Right atrium auricular region (tissue), 2 donors: ENCODE data around the gene PROSER2. TPM values are rescaled to one million over a fixed set of nuclear protein-coding genes. Genes with fewer than 3 reads are reported as not detected.

Experiments used
- DNase-seq: peaks from one replicate; pipeline ENCODE4 v3.0.0-alpha.2; 2019; ENCODE audit warnings: low spot score
- H3K27ac ChIP-seq, 2 donors: fragments of 200-600 bp; sonication (generic); 1 replicate in 1 of 2; 2 replicates in 1 of 2; pipeline ENCODE4 v1.5.1; 2016 to 2019
- H3K27me3 ChIP-seq, 2 donors: fragments of 200-600 bp; sonication (generic); one replicate each; pipeline versions ENCODE4 v1.5.1 to v1.6.0; 2017 to 2019
- H3K36me3 ChIP-seq: fragments of 200-600 bp; sonication (generic); one replicate; pipeline ENCODE4 v1.5.1; 2016
- H3K4me1 ChIP-seq, 2 donors: fragments of 200-600 bp; sonication (generic); one replicate each; pipeline versions ENCODE4 v1.5.1 to v1.6.0; 2017 to 2019
- H3K4me3 ChIP-seq, 2 donors: fragments of 200-600 bp; sonication (generic); 1 replicate in 1 of 2; 2 replicates in 1 of 2; pipeline ENCODE4 v1.5.1; 2017 to 2019; ENCODE audit warnings: mild to moderate bottlenecking in 1 of 2, moderate library complexity in 1 of 2
- H3K9me3 ChIP-seq, 2 donors: fragments of 200-600 bp; sonication (generic); one replicate each; pipeline ENCODE4 v1.5.1; 2019
- CTCF ChIP-seq, 2 donors: fragments of 200-600 bp; sonication (generic); IDR thresholded peaks; one replicate each; pipeline ENCODE4 v1.5.1; 2019; ENCODE audit warnings: antibody characterized with exemption in 2 of 2
- total RNA-seq, 2 donors: library from RNA; depleted of rRNA; stranded (reverse); fragments of >200 nt; gene quantifications; one replicate each; pipeline ENCODE4 v1.1.0, GENCODE V29; 2016

Gene PROSER2
- total RNA-seq, 2 donors from 2014 or later, result 1.3 to 3.1 TPM

- Histone ChIP-seq H3K4me3 (no peak overlapping the region), H3K27me3 (no peaks in the 10 kb centered on the region), H3K27ac (no peak overlapping the region), H3K36me3 (no peaks in the 10 kb centered on the region), H3K4me1 (no peaks in the 10 kb centered on the region), H3K9me3 (no peaks in the 10 kb centered on the region)
- TF ChIP-seq CTCF (IDR thresholded peaks at IDR 0.05), result no peak
- DNase-seq, result no peak
Measured at GRCh38 chr10:11898033-11898371, 74.8 kb downstream of the PROSER2 start.

- H3K9me3 ChIP-seq, result no peaks in the 10 kb centered on the region
- H3K4me1 ChIP-seq, result no peaks in the 10 kb centered on the region
- no peak for DNase-seq
- no peak overlapping the region for H3K4me3 ChIP-seq
- H3K27me3 ChIP-seq, result no peaks in the 10 kb centered on the region
- H3K27ac ChIP-seq, result no peak overlapping the region
- TF ChIP-seq CTCF (IDR thresholded peaks at IDR 0.05), result no peak
- H3K36me3 ChIP-seq, result no peaks in the 10 kb centered on the region
Measured at GRCh38 chr10:11898372-11899066, 75.4 kb downstream of the PROSER2 start.

GRCh38 chr10:11899067-11899876 is 76.1 kb downstream of the PROSER2 start:
- no peaks in the 10 kb centered on the region for H3K27me3 ChIP-seq
- no peak for TF ChIP-seq CTCF (IDR thresholded peaks at IDR 0.05)
- DNase-seq, result no peak

GRCh38 chr10:11901036-11901301 is 77.8 kb downstream of the PROSER2 start:
- Histone ChIP-seq H3K4me1 (no peaks in the 10 kb centered on the region), H3K9me3 (no peaks in the 10 kb centered on the region), H3K36me3 (no peaks in the 10 kb centered on the region), H3K4me3 (no peak overlapping the region), H3K27me3 (no peaks in the 10 kb centered on the region), H3K27ac (no peak overlapping the region)
- TF ChIP-seq CTCF (IDR thresholded peaks at IDR 0.05), result no peak
- no peak for DNase-seq

More at GRCh38 chr10:11899067-11899876, 76.1 kb downstream of the PROSER2 start:
- H3K4me1 ChIP-seq, result no peaks in the 10 kb centered on the region
- no peak overlapping the region for H3K4me3 ChIP-seq
- no peaks in the 10 kb centered on the region for H3K9me3 ChIP-seq
- no peak overlapping the region for H3K27ac ChIP-seq
- H3K36me3 ChIP-seq, result no peaks in the 10 kb centered on the region

- TF ChIP-seq CTCF (IDR thresholded peaks at IDR 0.05), result no peak
- H3K4me3 ChIP-seq, result no peak overlapping the region
Measured at GRCh38 chr10:11901454-11901832, 78.3 kb downstream of the PROSER2 start.

More at GRCh38 chr10:11901454-11901832, 78.3 kb downstream of the PROSER2 start:
- Histone ChIP-seq H3K9me3 (no peaks in the 10 kb centered on the region), H3K36me3 (no peaks in the 10 kb centered on the region), H3K27ac (no peak overlapping the region), H3K27me3 (no peaks in the 10 kb centered on the region), H3K4me1 (no peaks in the 10 kb centered on the region)
- no peak for DNase-seq
